Adrenal gland (tissue), 12 donors: Measurements from ENCODE around the gene FBXL17. TPM values are rescaled to one million over a fixed set of nuclear protein-coding genes. Genes with fewer than 3 reads are reported as not detected.

Experiments
- DNase-seq, 7 donors: peaks; one replicate each; pipeline ENCODE4 v3.0.0-alpha.2; 2019 to 2020
- H3K27ac ChIP-seq, 5 donors: fragments of 200-600 bp; sonication (generic) in 4 of 5; 1 replicate in 3 of 5; 2 replicates in 2 of 5; pipeline versions ENCODE4 v1.5.1 to v1.8.0; 2016 to 2020; ENCODE audit warnings: mild to moderate bottlenecking in 1 of 5
- H3K27me3 ChIP-seq: fragments of 200-600 bp; 2 replicates; pipeline ENCODE4 v1.8.0; 2021
- H3K36me3 ChIP-seq, 2 donors: fragments of 200-600 bp; replicated peaks in 1 of 2; 1 replicate in 1 of 2; 2 replicates in 1 of 2; pipeline versions ENCODE4 v1.5.1 to v1.8.0; 2018 to 2022
- H3K4me1 ChIP-seq, 2 donors: fragments of 200-600 bp; replicated peaks in 1 of 2; 1 replicate in 1 of 2; 2 replicates in 1 of 2; pipeline versions ENCODE4 v1.5.1 to v1.8.0; 2018 to 2021
- H3K4me3 ChIP-seq, 4 donors: fragments of 200-600 bp; sonication (generic) in 3 of 4; one replicate each; pipeline ENCODE4 v1.5.1; 2016 to 2018
- H3K9me3 ChIP-seq, 3 donors: fragments of 200-600 bp; sonication (generic) in 1 of 3; replicated peaks in 1 of 3; 1 replicate in 2 of 3; 2 replicates in 1 of 3; pipeline versions ENCODE4 v1.5.1 to v1.8.0; 2016 to 2021
- CTCF ChIP-seq, 6 experiments: fragments of 450-650 bp in 4 of 6; fragments of 200-600 bp in 2 of 6; sonication (generic) in 1 of 6; IDR thresholded peaks; 1 replicate in 5 of 6; 2 replicates in 1 of 6; pipeline versions ENCODE4 v1.5.1 to v1.8.0; 2016 to 2021; ENCODE audit warnings: antibody characterized with exemption in 6 of 6, mild to moderate bottlenecking in 2 of 6, moderate library complexity in 1 of 6
- POLR2A ChIP-seq, 2 donors: fragments of 450-650 bp; IDR thresholded peaks; one replicate each; pipeline ENCODE4 v1.6.1; 2017; ENCODE audit warnings: antibody characterized with exemption in 2 of 2, mild to moderate bottlenecking in 2 of 2, moderate library complexity in 1 of 2
- WGBS, 4 donors: extraction: QIAGEN DNeasy Blood & Tissue Kit in 2 of 4; methylation state at CpG; one replicate each; pipeline versions ENCODE4 v1.1.5 to v1.1.7; 2013 to 2017; 5-methylcytosine and 5-hydroxymethylcytosine counted together
- intact Hi-C, 2 donors: fragments of 100-400 bp; cut with DNase I; formaldehyde crosslinking; loops; one replicate each; pipeline versions ENCODE4 v1.14.1 to v1.15.0; 2022 to 2023
- polyA plus RNA-seq, 3 donors: library from polyadenylated mRNA; stranded (reverse); fragments of 200-250 nt in 2 of 3; fragments of 350-450 nt in 1 of 3; fragmentation: Illumina TruSeq in 1 of 3; extraction: RNeasy Lipid Tissue Mini Kit (QIAGEN cat#74804) in 1 of 3; gene quantifications; one replicate each; pipeline ENCODE4 v1.2.3, GENCODE V29; 2013 to 2014
- total RNA-seq, 9 donors: library from RNA; depleted of rRNA in 4 of 9; stranded (reverse); fragments of >200 nt in 4 of 9; fragments of 120-200 nt in 1 of 9; fragmentation: NEBNext Ultra II Directional in 1 of 9; extraction: Animal tissue kit (Norgen Biotek cat#: 25700) in 1 of 9; gene quantifications; one replicate each; pipeline versions ENCODE4 v1.1.0 to v1.2.4, GENCODE V29; 2013 to 2023
- donor health status: healthy with polysubstance abuse.
- donor health status: Bipolar disorder and iron deficiency.
- donor health status: DM: yes; HTN: yes; CAD: no.
- donor health status: DM: no; HTN: no; CAD: no.
- donor health status: DM: no; HTN: no; CAD: no.
- donor health status: DM: yes; HTN: yes; CAD: no.

Gene FBXL17
- total and polyA plus RNA-seq, 12 donors = 4.4 to 29.4 (median 21.3) TPM

GRCh38 chr5:108104448-108104847 lies 277.4 kb downstream of the FBXL17 start:
- TF ChIP-seq CTCF (IDR thresholded peaks at IDR 0.05) (no peak), POLR2A (IDR thresholded peaks at IDR 0.05) (no peak)
- Histone ChIP-seq H3K27ac (no peak overlapping the region), H3K4me1 (no peaks in the 10 kb centered on the region), H3K36me3 (no peaks in the 10 kb centered on the region), H3K9me3 (no peaks in the 10 kb centered on the region), H3K27me3 (no peaks in the 10 kb centered on the region), H3K4me3 (no peak overlapping the region)
- DNase-seq = no peak
- intact Hi-C loops = no loop called here
- WGBS, 4 donors = 80 to 97% (median 94%) methylated on average over 1 of the region's 1 CpG

DNA sequence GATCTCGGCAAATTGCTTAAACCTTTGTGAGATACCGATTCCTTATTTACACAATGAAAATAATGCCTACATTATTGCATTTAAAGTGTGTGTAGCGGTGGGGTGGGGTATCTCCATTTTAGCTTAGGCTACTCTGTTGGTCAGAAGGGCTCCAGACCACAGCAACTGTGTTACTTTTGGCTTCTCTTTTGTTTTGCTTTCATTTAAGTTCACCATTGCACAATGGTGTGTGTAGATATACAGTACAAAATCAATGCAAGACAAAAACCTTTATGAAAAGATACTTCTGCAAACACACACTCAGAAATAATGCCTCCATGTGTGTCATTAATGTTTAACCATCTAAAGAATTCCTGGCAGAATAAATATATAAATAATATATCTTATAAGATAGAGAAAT lies 279.4 kb downstream of the FBXL17 start:
- TF ChIP-seq CTCF (IDR thresholded peaks at IDR 0.05) = no peak
- no peak for TF ChIP-seq POLR2A (IDR thresholded peaks at IDR 0.05)
- Histone ChIP-seq H3K27me3 (no peaks in the 10 kb centered on the region), H3K4me1 (no peaks in the 10 kb centered on the region), H3K36me3 (no peaks in the 10 kb centered on the region), H3K9me3 (no peaks in the 10 kb centered on the region), H3K4me3 (no peak overlapping the region), H3K27ac (no peak overlapping the region)
- intact Hi-C loops = no loop called here
- WGBS, 4 donors = 93 to 98% (median 94%) methylated on average over 3 of the region's 3 CpGs
- no peak for DNase-seq

- H3K4me3 ChIP-seq = no peak overlapping the region
- H3K9me3 ChIP-seq = no peaks in the 10 kb centered on the region
- no peaks in the 10 kb centered on the region for H3K4me1 ChIP-seq
- no peak for DNase-seq
- no peaks in the 10 kb centered on the region for H3K36me3 ChIP-seq
- intact Hi-C loops = no loop called here
- no peak for TF ChIP-seq CTCF (IDR thresholded peaks at IDR 0.05)
- no peak for TF ChIP-seq POLR2A (IDR thresholded peaks at IDR 0.05)
- H3K27ac ChIP-seq = no peak overlapping the region
- no peaks in the 10 kb centered on the region for H3K27me3 ChIP-seq
- WGBS, 4 donors = 81 to 90% (median 85%) methylated on average over 3 of the region's 3 CpGs
These were observed 280.1 kb downstream of the FBXL17 start for GRCh38 chr5:108101821-108102220.

- Histone ChIP-seq H3K4me1 (no peaks in the 10 kb centered on the region), H3K27ac (no peak overlapping the region), H3K4me3 (no peak overlapping the region), H3K27me3 (no peaks in the 10 kb centered on the region), H3K36me3 (no peaks in the 10 kb centered on the region), H3K9me3 (no peaks in the 10 kb centered on the region)
- no peak for TF ChIP-seq CTCF (IDR thresholded peaks at IDR 0.05)
- no peak for TF ChIP-seq POLR2A (IDR thresholded peaks at IDR 0.05)
- DNase-seq = peak; percentile 22 to 59 (median 26)
- intact Hi-C loops = no loop called here
- WGBS, 4 donors = 29 to 56% (median 47%) methylated on average over 1 of the region's 1 CpG
These were observed 280.8 kb downstream of the FBXL17 start for GRCh38 chr5:108101130-108101529.
